ENCODE measurements around the gene CDH11.

Gene CDH11

GRCh38 chr16:64971171-64971570, 150.7 kb downstream of the CDH11 start:
- H3K36me3 ChIP-seq (ENCODE audit: insufficient read depth, low read length), result no peaks in the 10 kb centered on the region
- H3K9me2 ChIP-seq (replicated peaks; ENCODE audit: low read depth, low read length), result 0 out of 2 replicates have a peak, but pooled peaks cover 4% of the 10 kb centered on the region
- no peak overlapping the region for H3K4me2 ChIP-seq (ENCODE audit: low read depth, low read length, poor library complexity, severe bottlenecking)
- no peak overlapping the region for H3K4me3 ChIP-seq (ENCODE audit: low read length, poor library complexity, severe bottlenecking)
- H3F3A ChIP-seq (ENCODE audit: low read depth), result no peaks in the 10 kb centered on the region
- H3K27me3 ChIP-seq (ENCODE audit: insufficient read depth, low read length, poor library complexity, severe bottlenecking), result no peaks in the 10 kb centered on the region
- H3K79me2 ChIP-seq (ENCODE audit: insufficient read depth, low read length), result no peaks in the 10 kb centered on the region
- H3K4me1 ChIP-seq (ENCODE audit: insufficient read depth, low read length, poor library complexity, severe bottlenecking), result no peaks in the 10 kb centered on the region
- H2AFZ ChIP-seq (ENCODE audit: low read length), result no peak overlapping the region
- no peaks in the 10 kb centered on the region for H4K20me1 ChIP-seq (ENCODE audit: insufficient read depth, low read length, poor library complexity, severe bottlenecking)
- no peaks in the 10 kb centered on the region for H3K9me3 ChIP-seq (ENCODE audit: insufficient read depth, low read depth, low read length)
- no peak overlapping the region for H3K9ac ChIP-seq (ENCODE audit: low read depth, low read length, poor library complexity, severe bottlenecking)
- TF ChIP-seq EZH2phosphoT487 (IDR thresholded peaks at IDR 0.05; ENCODE audit: borderline replicate concordance), result no peak
- TF ChIP-seq CTCF (conservative IDR thresholded peaks at IDR 0.05; ENCODE audit: low read length), result no peak

GRCh38 chr16:64969221-64969620, 152.6 kb downstream of the CDH11 start:
- no peaks in the 10 kb centered on the region for H4K20me1 ChIP-seq (ENCODE audit: insufficient read depth, low read length, poor library complexity, severe bottlenecking)
- no peaks in the 10 kb centered on the region for H3K36me3 ChIP-seq (ENCODE audit: insufficient read depth, low read length)
- H3K79me2 ChIP-seq (ENCODE audit: insufficient read depth, low read length), result no peaks in the 10 kb centered on the region
- H3K27me3 ChIP-seq (ENCODE audit: insufficient read depth, low read length, poor library complexity, severe bottlenecking), result no peaks in the 10 kb centered on the region
- H3K9me2 ChIP-seq (replicated peaks; ENCODE audit: low read depth, low read length), result 0 out of 2 replicates have a peak, but pooled peaks cover 4% of the 10 kb centered on the region
- H3F3A ChIP-seq (ENCODE audit: low read depth), result no peaks in the 10 kb centered on the region
- no peak overlapping the region for H3K9ac ChIP-seq (ENCODE audit: low read depth, low read length, poor library complexity, severe bottlenecking)
- TF ChIP-seq CTCF (conservative IDR thresholded peaks at IDR 0.05; ENCODE audit: low read length) (no peak), EZH2phosphoT487 (IDR thresholded peaks at IDR 0.05; ENCODE audit: borderline replicate concordance) (no peak)
- no peaks in the 10 kb centered on the region for H3K9me3 ChIP-seq (ENCODE audit: insufficient read depth, low read depth, low read length)
- H3K4me1 ChIP-seq (ENCODE audit: insufficient read depth, low read length, poor library complexity, severe bottlenecking), result no peaks in the 10 kb centered on the region
- no peak overlapping the region for H2AFZ ChIP-seq (ENCODE audit: low read length)
- no peak overlapping the region for H3K4me3 ChIP-seq (ENCODE audit: low read length, poor library complexity, severe bottlenecking)
- no peak overlapping the region for H3K4me2 ChIP-seq (ENCODE audit: low read depth, low read length, poor library complexity, severe bottlenecking)

- Histone ChIP-seq H3K4me2 (ENCODE audit: low read depth, low read length, poor library complexity, severe bottlenecking) (no peak overlapping the region), H3K4me1 (ENCODE audit: insufficient read depth, low read length, poor library complexity, severe bottlenecking) (no peaks in the 10 kb centered on the region), H3K79me2 (ENCODE audit: insufficient read depth, low read length) (no peaks in the 10 kb centered on the region), H3F3A (ENCODE audit: low read depth) (no peaks in the 10 kb centered on the region), H4K20me1 (ENCODE audit: insufficient read depth, low read length, poor library complexity, severe bottlenecking) (no peaks in the 10 kb centered on the region), H3K9me3 (ENCODE audit: insufficient read depth, low read depth, low read length) (no peaks in the 10 kb centered on the region), H3K27me3 (ENCODE audit: insufficient read depth, low read length, poor library complexity, severe bottlenecking) (no peaks in the 10 kb centered on the region), H2AFZ (ENCODE audit: low read length) (no peak overlapping the region), H3K4me3 (ENCODE audit: low read length, poor library complexity, severe bottlenecking) (no peak overlapping the region), H3K9ac (ENCODE audit: low read depth, low read length, poor library complexity, severe bottlenecking) (no peak overlapping the region), H3K36me3 (ENCODE audit: insufficient read depth, low read length) (no peaks in the 10 kb centered on the region), H3K9me2 (replicated peaks; ENCODE audit: low read depth, low read length) (0 out of 2 replicates have a peak, but pooled peaks cover 4% of the 10 kb centered on the region)
- no peak for TF ChIP-seq CTCF (conservative IDR thresholded peaks at IDR 0.05; ENCODE audit: low read length)
- TF ChIP-seq EZH2phosphoT487 (IDR thresholded peaks at IDR 0.05; ENCODE audit: borderline replicate concordance), result no peak
Observed at GRCh38 chr16:64968539-64968938, 153.3 kb downstream of the CDH11 start.

Measured in Loucy (cell line).